OCI-LY7 (cell line): ENCODE measurements around the gene CFAP141. TPM values are rescaled to one million over a fixed set of nuclear protein-coding genes. Genes with fewer than 3 reads are reported as not detected.
"Not testable (repeated sequence)": the region's sequence is repeated elsewhere in the genome, so short reads cannot be mapped to it uniquely, and the experiment has no call there.

Source experiments
- BruUV-seq: library from RNA; stranded (reverse); fragments of 400-500 nt; replicated peaks from 2 replicates; lab custom pipeline; 2021; lab: Mats Ljungman, UMichigan
- CTCF ChIA-PET: fragments of 300-600 bp; sonication (Branson Sonifier 250); formaldehyde crosslinking; loops from one replicate; lab custom pipeline; 2022; ENCODE audit warnings: antibody characterized with exemption; ENCODE audit not compliant: unreplicated experiment; lab: Charles Lee
- POLR2A ChIA-PET: fragments of 300-600 bp; sonication (Branson Sonifier 250); formaldehyde crosslinking; loops from one replicate; lab custom pipeline; 2022; ENCODE audit warnings: antibody characterized with exemption; lab: Charles Lee
- DNase-seq: peaks from one replicate; pipeline ENCODE4 v3.0.0-alpha.2; 2015; ENCODE audit warnings: low spot score
- H2AFZ ChIP-seq: fragments of 200-600 bp; sonication (generic), shearing (Covaris generic); 2 replicates; pipeline ENCODE4 v1.6.1; 2014; ENCODE audit warnings: mild to moderate bottlenecking, antibody characterized with exemption, low read length, moderate library complexity
- H3K27ac ChIP-seq: fragments of 200-600 bp; sonication (generic); 2 replicates; pipeline ENCODE4 v1.5.1; 2014; ENCODE audit warnings: mixed run types, low read depth, mild to moderate bottlenecking, moderate library complexity, low read length, inconsistent platforms; ENCODE audit not compliant: poor library complexity, severe bottlenecking
- H3K36me3 ChIP-seq: fragments of 200-600 bp; sonication (generic); 2 replicates; pipeline ENCODE4 v1.6.1; 2014; ENCODE audit warnings: mild to moderate bottlenecking, antibody characterized with exemption, low read length, moderate library complexity, mixed read lengths; ENCODE audit not compliant: insufficient read depth
- H3K4me1 ChIP-seq: fragments of 200-600 bp; sonication (generic); 2 replicates; pipeline ENCODE4 v1.5.1; 2014; ENCODE audit warnings: mild to moderate bottlenecking, low read length; ENCODE audit not compliant: insufficient read depth, poor library complexity, severe bottlenecking
- H3K4me2 ChIP-seq: fragments of 200-600 bp; sonication (generic); 2 replicates; pipeline ENCODE4 v1.6.1; 2014; ENCODE audit warnings: mild to moderate bottlenecking, low read length
- H3K4me3 ChIP-seq: fragments of 200-600 bp; sonication (generic); 2 replicates; pipeline ENCODE4 v1.5.1; 2014; ENCODE audit warnings: mild to moderate bottlenecking, low read depth, low read length; ENCODE audit not compliant: poor library complexity, severe bottlenecking
- H3K79me2 ChIP-seq: fragments of 200-600 bp; sonication (generic); 2 replicates; pipeline ENCODE4 v1.6.1; 2016; ENCODE audit warnings: low read depth, mild to moderate bottlenecking, low read length, moderate library complexity, mixed read lengths; ENCODE audit not compliant: insufficient read depth
- H3K9me2 ChIP-seq: fragments of 200-600 bp; sonication (generic); 2 replicates; pipeline ENCODE4 v1.6.1; 2016; ENCODE audit warnings: mild to moderate bottlenecking, low read length, mixed read lengths; ENCODE audit not compliant: insufficient read depth
- H3K9me3 ChIP-seq: fragments of 200-600 bp; sonication (generic); 2 replicates; pipeline ENCODE4 v1.6.1; 2014; ENCODE audit warnings: mild to moderate bottlenecking, mixed run types, low read length, mixed read lengths
- H4K20me1 ChIP-seq: fragments of 200-600 bp; sonication (generic); 2 replicates; pipeline ENCODE4 v1.6.1; 2014; ENCODE audit warnings: mild to moderate bottlenecking, antibody characterized with exemption, low read length, moderate library complexity, mixed read lengths; ENCODE audit not compliant: insufficient read depth
- CTCF ChIP-seq: fragments of 200-600 bp; sonication (generic); conservative IDR thresholded peaks from 2 replicates; pipeline ENCODE4 v1.5.1; 2014; ENCODE audit warnings: mild to moderate bottlenecking, antibody characterized with exemption, low read length, moderate library complexity, mixed read lengths
- EZH2phosphoT487 ChIP-seq: fragments of 200-600 bp; sonication (generic); IDR thresholded peaks from 2 replicates; pipeline ENCODE4 v1.6.1; 2018; ENCODE audit warnings: low read depth, borderline replicate concordance, mild to moderate bottlenecking, mixed run types, antibody characterized with exemption, low read length, moderate library complexity, mixed read lengths
- intact Hi-C: fragments of 100-400 bp; cut with micrococcal nuclease; formaldehyde crosslinking; loops from one replicate; pipeline ENCODE4 v1.10.0; 2022; ENCODE audit not compliant: unreplicated experiment
- total RNA-seq, 2 experiments: library from RNA; depleted of rRNA in 1 of 2; stranded (reverse); fragments of >200 nt in 1 of 2; shearing (Covaris generic) in 1 of 2; gene quantifications; 2 replicates each; pipeline ENCODE4 v1.2.3, GENCODE V29; 2014 to 2022

The CFAP141 gene
- total RNA-seq, 2 experiments from 2014 or later = not detected

DNA sequence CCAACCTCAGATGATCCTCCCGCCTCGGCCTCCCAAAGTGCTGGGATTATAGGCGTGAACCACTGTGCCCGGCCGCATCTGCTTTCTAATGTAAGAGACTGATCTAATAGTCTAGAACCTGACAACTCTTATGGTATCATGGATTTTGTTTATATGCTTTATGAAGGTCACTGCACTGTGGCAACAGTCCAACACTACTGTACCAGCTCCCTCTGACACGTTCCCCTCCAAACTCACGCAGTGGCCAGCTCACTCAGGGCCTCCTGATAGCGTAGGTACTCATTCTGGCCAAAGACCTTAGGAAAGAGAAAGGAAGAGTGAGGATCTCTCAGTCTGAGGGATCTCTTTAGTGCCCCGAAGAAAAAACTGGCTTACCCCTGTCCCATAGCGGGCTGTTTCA, 6.0 kb upstream of the CFAP141 start:
- peaks cover 34% of the 10 kb centered on the region for H3K79me2 ChIP-seq
- H3K36me3 ChIP-seq = peaks cover 95% of the 10 kb centered on the region
- DNase-seq = no peak
- H3K4me3 ChIP-seq = no peak overlapping the region
- no peak overlapping the region for H2AFZ ChIP-seq
- no peak overlapping the region for H3K27ac ChIP-seq
- H4K20me1 ChIP-seq = no peaks in the 10 kb centered on the region; the same call in 1 of the 2 replicates
- no peaks in the 10 kb centered on the region for H3K9me3 ChIP-seq
- no peaks in the 10 kb centered on the region for H3K4me1 ChIP-seq
- no TSS peak for BruUV-seq
- no peak for TF ChIP-seq CTCF
- TF ChIP-seq EZH2phosphoT487 = no peak
- ChIA-PET POLR2A (no interaction called here), CTCF (no interaction called here)
- no peak overlapping the region for H3K4me2 ChIP-seq
- intact Hi-C loops = no loop called here
- no peaks in the 10 kb centered on the region for H3K9me2 ChIP-seq

- no peak overlapping the region for H3K27ac ChIP-seq
- intact Hi-C loops = no loop called here
- no peaks in the 10 kb centered on the region for H3K9me2 ChIP-seq
- ChIA-PET CTCF (no interaction called here), POLR2A (no interaction called here)
- H3K4me3 ChIP-seq = no peak overlapping the region
- H3K4me2 ChIP-seq = no peak overlapping the region
- H4K20me1 ChIP-seq = no peaks in the 10 kb centered on the region
- BruUV-seq = no TSS peak
- H3K4me1 ChIP-seq = no peaks in the 10 kb centered on the region
- no peak for DNase-seq
- peaks cover 6% of the 10 kb centered on the region; the same call in 1 of the 2 replicates for H3K79me2 ChIP-seq
- H2AFZ ChIP-seq = no peak overlapping the region
- TF ChIP-seq EZH2phosphoT487 (no peak), CTCF (no peak)
- peaks cover 85% of the 10 kb centered on the region for H3K36me3 ChIP-seq
- no peaks in the 10 kb centered on the region for H3K9me3 ChIP-seq
These were observed 2.7 kb upstream of the CFAP141 start for GRCh38 chr1:154208677-154209388.

GRCh38 chr1:154207262-154207661, 1.1 kb upstream of the CFAP141 start:
- Histone ChIP-seq H3K79me2 (no peaks in the 10 kb centered on the region), H2AFZ (no peak overlapping the region), H3K27ac (no peak overlapping the region), H3K9me2 (no peaks in the 10 kb centered on the region), H3K4me1 (no peaks in the 10 kb centered on the region), H3K9me3 (no peaks in the 10 kb centered on the region), H3K4me2 (no peak overlapping the region), H4K20me1 (no peaks in the 10 kb centered on the region), H3K36me3 (peaks cover 69% of the 10 kb centered on the region), H3K4me3 (no peak overlapping the region)
- no peak for TF ChIP-seq CTCF
- no peak for TF ChIP-seq EZH2phosphoT487
- no TSS peak for BruUV-seq
- ChIA-PET POLR2A (no interaction called here), CTCF (no interaction called here)
- intact Hi-C loops = no loop called here
- DNase-seq = no peak

- DNase-seq, POLR2A ChIA-PET, CTCF ChIA-PET: not testable (repeated sequence)
These were observed 355 bp downstream of the CFAP141 start for GRCh38 chr1:154205778-154206177.

More at GRCh38 chr1:154205778-154206177, 355 bp downstream of the CFAP141 start:
- H3K9me3 ChIP-seq, H3K27ac ChIP-seq, H3K4me2 ChIP-seq, H3K4me1 ChIP-seq, BruUV-seq, H3K9me2 ChIP-seq, H2AFZ ChIP-seq, intact Hi-C loops, H3K79me2 ChIP-seq, H3K4me3 ChIP-seq, H4K20me1 ChIP-seq: not testable (repeated sequence)
- peaks cover 56% of the 10 kb centered on the region for H3K36me3 ChIP-seq
